OCI-LY3 (cell line): ENCODE measurements around the gene TTLL9.

Experiments used
- EZH2phosphoT487 ChIP-seq: fragments of 200-600 bp; shearing (Covaris generic); IDR thresholded peaks from 2 replicates; pipeline ENCODE4 v1.6.1; 2018; ENCODE audit warnings: antibody characterized with exemption, mixed run types, low read depth
- TF ChIP-seq, protein P1 (sequence below): fragments of 200-600, 300-600 bp; sonication (generic); IDR thresholded peaks from 2 replicates; pipeline ENCODE4 v1.5.1; 2014; ENCODE audit warnings: antibody characterized with exemption, low read length, low read depth

DNA sequence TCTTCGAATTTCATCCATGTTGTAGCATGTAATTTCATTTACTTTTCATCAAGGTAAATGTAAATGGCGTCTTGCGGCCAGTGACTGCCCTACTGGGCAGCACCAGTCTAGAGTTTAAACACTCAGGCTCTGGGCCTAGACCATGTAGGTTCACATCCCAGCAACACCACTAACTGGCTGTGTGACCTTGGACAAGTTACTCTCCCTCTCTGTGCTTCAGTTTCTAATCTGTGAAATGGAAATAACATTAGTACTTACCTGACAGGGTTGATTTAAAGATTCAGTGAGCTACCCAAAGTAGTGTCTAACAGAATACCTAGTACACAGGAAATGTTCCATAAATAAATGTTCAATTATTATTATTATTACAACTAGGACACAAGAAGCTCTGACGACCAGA, 52.2 kb downstream of the TTLL9 start:
- TF ChIP-seq, protein P1, sequence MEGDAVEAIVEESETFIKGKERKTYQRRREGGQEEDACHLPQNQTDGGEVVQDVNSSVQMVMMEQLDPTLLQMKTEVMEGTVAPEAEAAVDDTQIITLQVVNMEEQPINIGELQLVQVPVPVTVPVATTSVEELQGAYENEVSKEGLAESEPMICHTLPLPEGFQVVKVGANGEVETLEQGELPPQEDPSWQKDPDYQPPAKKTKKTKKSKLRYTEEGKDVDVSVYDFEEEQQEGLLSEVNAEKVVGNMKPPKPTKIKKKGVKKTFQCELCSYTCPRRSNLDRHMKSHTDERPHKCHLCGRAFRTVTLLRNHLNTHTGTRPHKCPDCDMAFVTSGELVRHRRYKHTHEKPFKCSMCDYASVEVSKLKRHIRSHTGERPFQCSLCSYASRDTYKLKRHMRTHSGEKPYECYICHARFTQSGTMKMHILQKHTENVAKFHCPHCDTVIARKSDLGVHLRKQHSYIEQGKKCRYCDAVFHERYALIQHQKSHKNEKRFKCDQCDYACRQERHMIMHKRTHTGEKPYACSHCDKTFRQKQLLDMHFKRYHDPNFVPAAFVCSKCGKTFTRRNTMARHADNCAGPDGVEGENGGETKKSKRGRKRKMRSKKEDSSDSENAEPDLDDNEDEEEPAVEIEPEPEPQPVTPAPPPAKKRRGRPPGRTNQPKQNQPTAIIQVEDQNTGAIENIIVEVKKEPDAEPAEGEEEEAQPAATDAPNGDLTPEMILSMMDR = no peak
- no peak for TF ChIP-seq EZH2phosphoT487
